WTC11 (cell line): ENCODE results near the gene SPATA13.

Experiments used
- CDX4 ChIP-seq: fragments of 250-450 bp; sonication (Bioruptor Pico); IDR thresholded peaks from 2 replicates; pipeline ENCODE4 v1.9.0; 2021; ENCODE audit warnings: moderate library complexity, mild to moderate bottlenecking, inconsistent platforms, borderline replicate concordance
- CREB1 ChIP-seq: sonication (generic); formaldehyde crosslinking; IDR thresholded peaks from 2 replicates; pipeline ENCODE4 v1.8.0; 2023; ENCODE audit warnings: mild to moderate bottlenecking, missing genetic modification reagents
- CTCF ChIP-seq: fragments of 200-600 bp; IDR thresholded peaks from 2 replicates; pipeline ENCODE4 v1.8.0; 2022; ENCODE audit warnings: antibody characterized with exemption
- ELF4 ChIP-seq: sonication (generic); formaldehyde crosslinking; IDR thresholded peaks from 2 replicates; pipeline ENCODE4 v1.8.1; 2022; ENCODE audit warnings: low read depth, mild to moderate bottlenecking, moderate library complexity, missing genetic modification reagents
- FOXJ3 ChIP-seq: sonication (generic); formaldehyde crosslinking; IDR thresholded peaks from 2 replicates; pipeline ENCODE4 v1.9.0; 2021; ENCODE audit warnings: missing genetic modification reagents, mild to moderate bottlenecking, borderline replicate concordance
- JUN ChIP-seq: sonication (generic); formaldehyde crosslinking; IDR thresholded peaks from 2 replicates; pipeline ENCODE4 v1.8.0; 2023; ENCODE audit warnings: mild to moderate bottlenecking, missing genetic modification reagents
- NR2C2 ChIP-seq: sonication (generic); formaldehyde crosslinking; IDR thresholded peaks from 2 replicates; pipeline ENCODE4 v1.8.0; 2022; ENCODE audit warnings: mild to moderate bottlenecking, missing genetic modification reagents

- TF ChIP-seq JUN (no peak), CREB1 (no peak), CTCF (no peak), CDX4 (CRISPR knock-in tag) (no peak), ELF4 (CRISPR knock-in tag) (no peak), FOXJ3 (CRISPR knock-in tag) (no peak), NR2C2 (CRISPR knock-in tag) (no peak)
Measured at GRCh38 chr13:24214528-24214927, 54.0 kb downstream of the SPATA13 start.
